Measurements from ENCODE around the gene WNT2B.

WNT2B gene

DNA sequence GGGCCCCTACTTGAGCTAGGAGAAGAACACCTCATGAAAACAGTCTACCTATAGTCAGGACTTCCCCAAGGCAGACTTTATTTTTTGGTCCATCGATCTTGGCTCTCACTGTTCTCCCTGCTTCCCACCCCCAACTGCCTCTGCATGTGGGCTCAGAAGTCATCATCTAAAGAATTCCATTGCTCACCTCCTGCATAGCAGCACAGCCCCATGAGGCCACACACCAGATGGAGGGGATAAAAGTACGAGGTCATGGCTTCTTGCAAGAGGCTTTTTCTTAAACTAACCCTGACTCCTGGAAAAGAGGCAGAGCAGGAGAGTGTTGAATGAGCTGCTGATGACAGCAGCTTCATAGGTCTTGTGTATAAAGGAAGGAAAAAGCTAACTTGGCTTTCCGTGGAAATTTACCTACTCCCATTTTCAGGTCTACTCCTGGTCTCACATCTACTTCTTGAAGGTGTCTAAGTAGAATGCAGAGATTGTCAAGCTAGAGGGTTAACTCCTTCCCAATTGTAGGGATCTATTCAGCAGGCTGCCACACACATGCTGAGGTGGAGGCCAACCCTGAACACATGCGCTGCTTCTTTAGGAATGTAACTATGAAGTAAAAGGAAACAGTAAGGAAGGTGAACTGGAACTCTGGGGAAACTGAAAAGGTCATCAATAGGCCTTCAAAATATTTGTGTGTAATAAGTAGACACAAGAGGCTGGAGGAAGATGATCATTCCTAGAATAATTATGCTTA lies 18.7 kb downstream of the WNT2B start:
- in situ Hi-C loops (cut with MboI; ENCODE audit: low sequenced_read_pairs) = no loop called here

DNA sequence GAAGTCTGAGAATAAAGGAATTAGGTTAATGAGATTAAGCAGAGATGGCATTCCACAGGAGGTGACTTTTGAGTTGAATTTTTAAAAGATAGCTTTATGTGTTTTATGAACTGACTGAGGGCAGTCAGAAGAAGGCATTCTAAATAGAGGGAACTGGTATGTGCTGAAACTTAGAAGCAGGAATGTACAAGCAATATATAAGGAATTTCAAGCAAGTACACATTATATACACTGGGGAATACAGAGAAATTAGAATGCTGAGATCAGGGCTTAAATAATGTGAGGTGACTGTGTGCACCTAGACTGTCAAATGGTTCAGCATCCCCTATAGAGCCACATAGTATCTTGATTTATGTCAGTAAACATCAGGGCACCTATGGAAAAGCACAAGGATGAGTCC lies 19.3 kb downstream of the WNT2B start:
- in situ Hi-C loops (cut with MboI; ENCODE audit: low sequenced_read_pairs) = no loop called here

GRCh38 chr1:112529301-112529700 lies 20.5 kb downstream of the WNT2B start:
- in situ Hi-C loops (cut with MboI; ENCODE audit: low sequenced_read_pairs) = no loop called here

GRCh38 chr1:112530832-112531231 lies 22.1 kb downstream of the WNT2B start:
- in situ Hi-C loops (cut with MboI; ENCODE audit: low sequenced_read_pairs) = no loop called here

GRCh38 chr1:112532064-112532463 lies 23.3 kb downstream of the WNT2B start:
- in situ Hi-C loops (cut with MboI; ENCODE audit: low sequenced_read_pairs) = no loop called here

- in situ Hi-C loops (cut with MboI; ENCODE audit: low sequenced_read_pairs) = no loop called here
Observed at GRCh38 chr1:112533029-112533428, 24.3 kb downstream of the WNT2B start.

- in situ Hi-C loops (cut with MboI; ENCODE audit: low sequenced_read_pairs) = no loop called here
Observed at GRCh38 chr1:112536561-112536960, 27.8 kb downstream of the WNT2B start.

DNA sequence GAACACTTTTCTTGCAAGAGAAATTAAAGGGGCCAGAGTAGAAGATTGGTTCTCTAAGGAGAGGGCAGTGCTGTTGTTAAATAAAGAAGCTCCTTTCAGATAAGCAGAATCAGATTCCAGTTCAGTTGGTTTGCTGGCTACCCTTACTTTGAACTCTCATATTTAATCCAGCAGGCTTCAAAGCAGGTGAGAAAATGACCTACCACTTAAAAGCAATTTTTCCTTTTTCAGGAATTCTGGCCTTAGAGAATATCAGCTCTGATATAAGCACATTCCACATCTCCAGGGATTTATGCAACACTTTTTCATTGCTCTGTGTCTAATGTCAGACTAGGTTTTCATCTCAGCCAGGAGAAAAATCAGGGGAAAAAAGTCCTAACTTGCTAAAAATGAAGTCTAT lies 28.7 kb downstream of the WNT2B start:
- in situ Hi-C loops (cut with MboI; ENCODE audit: low sequenced_read_pairs) = no loop called here

- in situ Hi-C loops (cut with MboI; ENCODE audit: low sequenced_read_pairs) = no loop called here
Observed at GRCh38 chr1:112538883-112539282, 30.1 kb downstream of the WNT2B start.

- in situ Hi-C loops (cut with MboI; ENCODE audit: low sequenced_read_pairs) = no loop called here
Observed at GRCh38 chr1:112540226-112540794, 31.5 kb downstream of the WNT2B start.

- in situ Hi-C loops (cut with MboI; ENCODE audit: low sequenced_read_pairs) = no loop called here
Observed at GRCh38 chr1:112541299-112541698, 32.5 kb downstream of the WNT2B start.

- in situ Hi-C loops (cut with MboI; ENCODE audit: low sequenced_read_pairs) = no loop called here
Observed at GRCh38 chr1:112542206-112542973, 33.6 kb downstream of the WNT2B start.

- in situ Hi-C loops (cut with MboI; ENCODE audit: low sequenced_read_pairs) = no loop called here
Observed at GRCh38 chr1:112544011-112544688, 35.4 kb downstream of the WNT2B start.

- in situ Hi-C loops (cut with MboI; ENCODE audit: low sequenced_read_pairs) = no loop called here
Observed at GRCh38 chr1:112544751-112545150, 36.0 kb downstream of the WNT2B start.

GRCh38 chr1:112546076-112546475 lies 37.3 kb downstream of the WNT2B start:
- in situ Hi-C loops (cut with MboI; ENCODE audit: low sequenced_read_pairs) = no loop called here

DNA sequence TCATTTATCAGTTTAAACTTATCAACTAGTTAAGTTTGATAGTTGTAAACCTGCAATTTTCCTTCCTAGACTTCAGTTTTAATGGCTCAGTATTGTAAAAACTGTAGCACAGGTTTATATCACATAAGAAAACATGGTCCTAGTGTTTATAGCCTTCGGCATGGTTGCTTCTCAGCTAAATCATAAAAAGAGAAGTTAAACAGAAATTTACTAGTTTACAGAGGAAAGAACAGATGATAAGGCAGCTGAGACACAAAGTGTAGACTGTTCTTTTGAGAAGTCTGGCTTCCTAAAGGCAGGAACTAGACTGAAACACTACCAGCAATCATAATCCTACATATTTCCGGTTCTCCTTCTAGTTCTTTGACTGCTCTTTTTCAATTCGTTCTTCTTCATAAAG lies 39.8 kb downstream of the WNT2B start:
- in situ Hi-C loops (cut with MboI; ENCODE audit: low sequenced_read_pairs) = no loop called here

- in situ Hi-C loops (cut with MboI; ENCODE audit: low sequenced_read_pairs) = no loop called here
Observed at GRCh38 chr1:112549590-112549989, 40.8 kb downstream of the WNT2B start.

GRCh38 chr1:112554411-112554810 lies 45.6 kb downstream of the WNT2B start:
- in situ Hi-C loops (cut with MboI; ENCODE audit: low sequenced_read_pairs) = no loop called here

DNA sequence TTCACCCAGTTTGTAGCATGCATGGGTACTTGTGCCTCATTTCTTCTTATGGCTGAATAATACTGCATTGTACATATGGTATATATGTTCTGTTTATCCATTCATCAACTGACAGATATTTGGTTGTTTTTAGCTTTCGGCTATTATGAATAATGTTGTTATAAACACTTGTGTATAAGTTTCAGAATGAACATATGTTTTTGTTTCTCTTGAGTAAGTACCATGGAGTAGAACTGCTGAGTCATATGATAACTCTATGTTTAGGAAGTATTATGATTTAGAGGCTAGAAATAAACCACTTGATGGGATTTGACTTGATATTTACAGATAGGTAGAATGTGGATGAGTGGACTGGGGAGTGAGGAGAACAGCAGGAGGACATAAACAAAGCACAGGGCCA lies 48.6 kb downstream of the WNT2B start:
- in situ Hi-C loops (cut with MboI; ENCODE audit: low sequenced_read_pairs) = no loop called here

DNA sequence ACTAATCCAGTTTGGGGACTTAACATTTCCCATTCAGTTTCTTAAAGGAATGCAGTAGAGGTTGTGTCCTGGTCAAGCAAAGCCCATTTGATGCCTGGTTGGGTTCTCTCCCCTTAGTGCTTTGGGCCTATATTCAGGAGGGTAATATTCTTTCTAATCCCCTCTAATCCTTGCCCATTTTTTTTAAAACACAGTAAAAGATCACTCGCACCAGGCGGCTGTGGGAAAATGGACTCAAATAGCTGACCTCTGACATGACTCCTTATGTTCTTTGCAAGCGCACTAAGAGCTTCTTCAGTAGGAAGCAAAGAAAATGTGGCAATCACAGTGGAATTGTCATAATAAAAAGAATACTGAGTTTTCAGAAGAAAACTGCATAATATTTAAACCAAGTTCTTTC lies 49.9 kb downstream of the WNT2B start:
- in situ Hi-C loops (cut with MboI; ENCODE audit: low sequenced_read_pairs) = no loop called here

DNA sequence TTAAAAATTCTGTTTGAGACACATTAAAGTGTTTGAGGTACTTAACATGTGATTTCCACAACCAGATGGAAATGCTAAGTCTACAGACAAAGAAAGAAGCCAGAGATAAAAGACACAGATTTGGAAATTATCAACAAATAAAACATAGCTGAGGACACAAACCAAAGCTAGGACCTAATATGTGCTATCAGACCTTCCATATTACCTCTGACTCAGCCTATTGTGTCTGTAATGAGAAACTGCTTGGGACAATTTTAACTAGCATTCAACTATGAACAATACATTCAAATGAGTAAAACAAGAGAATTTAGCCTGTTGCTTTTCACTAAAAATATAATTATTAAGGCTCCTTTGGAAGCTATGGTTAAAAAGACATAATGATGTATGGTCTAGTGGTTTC lies 54.6 kb downstream of the WNT2B start:
- in situ Hi-C loops (cut with MboI; ENCODE audit: low sequenced_read_pairs) = no loop called here

DNA sequence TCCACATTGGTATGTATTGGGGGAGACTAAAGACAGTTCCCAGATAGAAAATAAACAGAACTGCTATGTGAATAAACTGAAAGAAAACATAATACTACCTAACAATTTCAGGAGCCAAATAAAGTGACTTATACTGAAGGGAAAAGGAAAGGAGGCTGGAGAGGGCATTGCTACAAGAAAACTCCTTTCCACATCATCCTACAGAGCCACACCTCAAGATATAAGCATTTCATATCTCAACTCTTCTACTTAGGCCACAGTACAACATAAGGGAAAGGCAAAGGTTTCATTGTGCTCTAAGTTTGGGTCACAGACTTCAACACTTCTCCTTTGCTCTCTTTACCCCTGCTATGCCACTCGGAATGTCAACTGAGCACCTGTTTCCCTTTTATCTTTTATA lies 55.3 kb downstream of the WNT2B start:
- in situ Hi-C loops (cut with MboI; ENCODE audit: low sequenced_read_pairs) = no loop called here
